Testis (tissue), 3 donors: Measurements from ENCODE around the gene GALP. TPM values are rescaled to one million over a fixed set of nuclear protein-coding genes. Genes with fewer than 3 reads are reported as not detected.

ENCODE experiments used
- DNase-seq: peaks from one replicate; pipeline ENCODE4 v3.0.0-alpha.2; 2019
- H3K27ac ChIP-seq, 2 donors: fragments of 200-600 bp; sonication (generic); one replicate each; pipeline ENCODE4 v1.5.1; 2019
- H3K27me3 ChIP-seq: fragments of 200-600 bp; sonication (generic); one replicate; pipeline ENCODE4 v1.5.1; 2019
- H3K36me3 ChIP-seq: fragments of 200-600 bp; sonication (generic); one replicate; pipeline ENCODE4 v1.5.1; 2017; ENCODE audit warnings: low read depth; ENCODE audit errors: missing control alignments
- H3K4me1 ChIP-seq: fragments of 200-600 bp; sonication (generic); one replicate; pipeline ENCODE4 v1.5.1; 2019
- H3K4me3 ChIP-seq, 2 donors: fragments of 200-600 bp; sonication (generic); one replicate each; pipeline ENCODE4 v1.5.1; 2017 to 2019
- H3K9me3 ChIP-seq: fragments of 200-600 bp; sonication (generic); one replicate; pipeline ENCODE4 v1.5.1; 2017
- POLR2A ChIP-seq: fragments of 450-650 bp; IDR thresholded peaks from one replicate; pipeline ENCODE4 v1.6.1; 2017; ENCODE audit warnings: antibody characterized with exemption, mild to moderate bottlenecking, moderate library complexity
- WGBS, 2 donors: methylation state at CpG; one replicate each; pipeline ENCODE4 v1.1.5; 2018; 5-methylcytosine and 5-hydroxymethylcytosine counted together
- intact Hi-C: fragments of 100-400 bp; cut with DNase I; formaldehyde crosslinking; loops from one replicate; pipeline ENCODE4 v1.15.1; 2023; ENCODE audit warnings: low total_unique reads
- polyA plus RNA-seq: library from polyadenylated mRNA; stranded (reverse); fragments of 350-450 nt; fragmentation: Illumina TruSeq; extraction: RNeasy Lipid Tissue Mini Kit (QIAGEN cat#74804); gene quantifications from one replicate; pipeline ENCODE4 v1.2.3, GENCODE V29; 2014; ENCODE audit warnings: low read depth, low replicate concordance; ENCODE audit not compliant: insufficient read depth
- total RNA-seq, 2 donors: library from RNA; depleted of rRNA; stranded (reverse); fragments of >200 nt; gene quantifications; one replicate each; pipeline ENCODE4 v1.2.3, GENCODE V29; 2016
- TF ChIP-seq, protein P1 (sequence below), 3 experiments: fragments of 450-650 bp in 2 of 3; fragments of 200-600 bp in 1 of 3; sonication (generic) in 1 of 3; IDR thresholded peaks; one replicate each; pipeline ENCODE4 v1.5.1; 2016 to 2019; ENCODE audit warnings: antibody characterized with exemption in 3 of 3, mild to moderate bottlenecking in 2 of 3, moderate library complexity in 1 of 3

Gene GALP
- total and polyA plus RNA-seq, 3 donors from 2014 or later, result not detected

GRCh38 chr19:56133858-56134653, 41.8 kb upstream of the GALP start:
- TF ChIP-seq POLR2A, result no peak
- TF ChIP-seq, protein P1, sequence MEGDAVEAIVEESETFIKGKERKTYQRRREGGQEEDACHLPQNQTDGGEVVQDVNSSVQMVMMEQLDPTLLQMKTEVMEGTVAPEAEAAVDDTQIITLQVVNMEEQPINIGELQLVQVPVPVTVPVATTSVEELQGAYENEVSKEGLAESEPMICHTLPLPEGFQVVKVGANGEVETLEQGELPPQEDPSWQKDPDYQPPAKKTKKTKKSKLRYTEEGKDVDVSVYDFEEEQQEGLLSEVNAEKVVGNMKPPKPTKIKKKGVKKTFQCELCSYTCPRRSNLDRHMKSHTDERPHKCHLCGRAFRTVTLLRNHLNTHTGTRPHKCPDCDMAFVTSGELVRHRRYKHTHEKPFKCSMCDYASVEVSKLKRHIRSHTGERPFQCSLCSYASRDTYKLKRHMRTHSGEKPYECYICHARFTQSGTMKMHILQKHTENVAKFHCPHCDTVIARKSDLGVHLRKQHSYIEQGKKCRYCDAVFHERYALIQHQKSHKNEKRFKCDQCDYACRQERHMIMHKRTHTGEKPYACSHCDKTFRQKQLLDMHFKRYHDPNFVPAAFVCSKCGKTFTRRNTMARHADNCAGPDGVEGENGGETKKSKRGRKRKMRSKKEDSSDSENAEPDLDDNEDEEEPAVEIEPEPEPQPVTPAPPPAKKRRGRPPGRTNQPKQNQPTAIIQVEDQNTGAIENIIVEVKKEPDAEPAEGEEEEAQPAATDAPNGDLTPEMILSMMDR (IDR thresholded peaks at IDR 0.05), result no peak
- no peak for DNase-seq
- H3K36me3 ChIP-seq, result no peaks in the 10 kb centered on the region
- intact Hi-C loops, result no loop called here
- H3K27ac ChIP-seq, result no peak overlapping the region
- no peaks in the 10 kb centered on the region for H3K9me3 ChIP-seq
- H3K27me3 ChIP-seq, result no peaks in the 10 kb centered on the region
- H3K4me1 ChIP-seq, result peaks cover 7% of the 10 kb centered on the region
- H3K4me3 ChIP-seq, result no peak overlapping the region
- WGBS, 2 donors, result 84 to 89% methylated on average over 14 of the region's 14 CpGs

- 83 to 94% methylated on average over 5 of the region's 5 CpGs for WGBS, 2 donors
- Histone ChIP-seq H3K27me3 (no peaks in the 10 kb centered on the region), H3K27ac (no peak overlapping the region), H3K4me1 (peaks cover 7% of the 10 kb centered on the region), H3K9me3 (no peaks in the 10 kb centered on the region), H3K36me3 (no peaks in the 10 kb centered on the region), H3K4me3 (no peak overlapping the region)
- TF ChIP-seq, protein P1 (IDR thresholded peaks at IDR 0.05), result no peak
- no peak for TF ChIP-seq POLR2A
- no peak for DNase-seq
- intact Hi-C loops, result no loop called here
These were observed 41.2 kb upstream of the GALP start for GRCh38 chr19:56134654-56134921.

DNA sequence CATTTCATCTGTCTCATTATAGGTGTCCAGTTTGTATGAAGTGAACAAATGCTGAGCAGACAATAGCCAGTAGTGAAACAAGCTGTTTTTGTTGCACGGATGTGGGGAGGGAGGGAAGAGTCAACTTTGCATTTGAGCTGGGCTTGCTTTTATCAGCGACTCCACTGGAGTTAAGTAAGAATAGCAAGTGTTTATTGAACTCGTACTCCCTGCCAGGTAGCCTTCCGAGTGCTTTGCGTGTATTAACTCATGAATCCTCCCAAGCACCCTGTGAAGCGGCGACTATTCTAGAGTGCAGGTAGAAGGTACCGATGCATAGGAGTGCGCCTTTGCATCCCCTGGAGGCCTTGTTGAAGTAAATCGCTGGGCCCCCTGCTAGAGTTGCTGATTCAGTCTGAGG, 39.4 kb upstream of the GALP start:
- TF ChIP-seq, protein P1 (IDR thresholded peaks at IDR 0.05), result no peak
- no peak for TF ChIP-seq POLR2A
- Histone ChIP-seq H3K4me1 (peaks cover 14% of the 10 kb centered on the region), H3K36me3 (no peaks in the 10 kb centered on the region), H3K27ac (no peak overlapping the region), H3K27me3 (no peaks in the 10 kb centered on the region), H3K4me3 (no peak overlapping the region), H3K9me3 (no peaks in the 10 kb centered on the region)
- DNase-seq, result no peak
- intact Hi-C loops, result no loop called here
- WGBS, 2 donors, result 64 to 75% methylated on average over 10 of the region's 10 CpGs

- no peaks in the 10 kb centered on the region for H3K36me3 ChIP-seq
- H3K9me3 ChIP-seq, result no peaks in the 10 kb centered on the region
- H3K27ac ChIP-seq, result no peak overlapping the region
- no peak overlapping the region for H3K4me3 ChIP-seq
- 80 to 85% methylated on average over 6 of the region's 6 CpGs for WGBS, 2 donors
- TF ChIP-seq, protein P1 (IDR thresholded peaks at IDR 0.05), result no peak
- no peak for TF ChIP-seq POLR2A
- no peaks in the 10 kb centered on the region for H3K27me3 ChIP-seq
- intact Hi-C loops, result no loop called here
- no peak for DNase-seq
- H3K4me1 ChIP-seq, result peaks cover 18% of the 10 kb centered on the region
These were observed 38.4 kb upstream of the GALP start for GRCh38 chr19:56137405-56137804.

- Histone ChIP-seq H3K27me3 (no peaks in the 10 kb centered on the region), H3K4me1 (peaks cover 15% of the 10 kb centered on the region), H3K36me3 (no peaks in the 10 kb centered on the region), H3K27ac (no peak overlapping the region), H3K9me3 (no peaks in the 10 kb centered on the region), H3K4me3 (no peak overlapping the region)
- TF ChIP-seq POLR2A, result no peak
- TF ChIP-seq, protein P1 (IDR thresholded peaks at IDR 0.05), result no peak
- intact Hi-C loops, result no loop called here
- WGBS, 2 donors, result 78 to 83% methylated on average over 3 of the region's 3 CpGs
- DNase-seq, result no peak
These were observed 37.7 kb upstream of the GALP start for GRCh38 chr19:56138069-56138468.
